Osteocyte (in vitro differentiated cells): Measurements from ENCODE around the gene OPN4. TPM values are rescaled to one million over a fixed set of nuclear protein-coding genes. Genes with fewer than 3 reads are reported as not detected.

Experiments
- DNase-seq: peaks from one replicate; pipeline ENCODE4 v3.0.0; 2021; ENCODE audit warnings: mixed read lengths; ENCODE audit not compliant: unreplicated experiment; ENCODE audit errors: extremely low spot score
- H3K27ac Mint-ChIP-seq: one replicate; pipeline ENCODE4 v1.8.0; 2021; ENCODE audit warnings: mild to moderate bottlenecking, mixed read lengths; ENCODE audit not compliant: unreplicated experiment
- H3K27me3 Mint-ChIP-seq: one replicate; pipeline ENCODE4 v1.8.0; 2021; ENCODE audit warnings: mixed read lengths; ENCODE audit not compliant: unreplicated experiment
- H3K36me3 Mint-ChIP-seq: one replicate; pipeline ENCODE4 v1.8.0; 2021; ENCODE audit warnings: mixed read lengths; ENCODE audit not compliant: unreplicated experiment
- H3K4me1 Mint-ChIP-seq: one replicate; pipeline ENCODE4 v1.8.0; 2021; ENCODE audit warnings: mixed read lengths; ENCODE audit not compliant: unreplicated experiment
- H3K4me3 Mint-ChIP-seq: one replicate; pipeline ENCODE4 v1.8.0; 2021; ENCODE audit warnings: mild to moderate bottlenecking, moderate library complexity, mixed read lengths; ENCODE audit not compliant: unreplicated experiment
- H3K9me3 Mint-ChIP-seq: one replicate; pipeline ENCODE4 v1.8.0; 2021; ENCODE audit warnings: mixed read lengths; ENCODE audit not compliant: unreplicated experiment
- total RNA-seq: library from RNA; stranded (reverse); gene quantifications from 2 replicates; pipeline ENCODE4 v1.2.1, GENCODE V29; 2021
- TF ChIP-seq, protein P1 (sequence below): fragments of 200-600 bp; sonication (generic); IDR thresholded peaks from 2 replicates; pipeline ENCODE4 v1.5.0; 2021; ENCODE audit warnings: antibody characterized with exemption, mild to moderate bottlenecking, moderate library complexity

OPN4 gene
- total RNA-seq, 1 donor from 2014 or later, result not detected

DNA sequence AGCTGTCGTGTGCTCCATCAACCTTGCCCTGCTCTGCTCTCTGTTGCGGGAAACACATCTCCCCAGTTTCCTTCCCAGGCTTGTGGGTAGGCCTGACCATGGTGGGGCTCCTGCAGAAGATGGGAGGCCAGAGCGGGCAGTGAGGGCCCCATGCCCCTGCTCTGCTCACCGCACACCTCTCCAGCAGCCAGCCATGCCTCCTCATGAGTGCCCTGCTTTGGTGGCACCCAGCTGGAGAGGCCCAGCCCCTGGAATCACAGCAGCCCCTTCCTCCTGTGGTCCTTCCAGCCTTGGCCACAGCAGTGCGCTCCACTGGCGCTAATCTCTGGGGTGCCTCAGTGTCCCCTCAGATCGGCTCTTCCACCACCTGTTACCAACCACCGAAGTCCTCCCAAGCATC is 4.2 kb upstream of the OPN4 start:
- DNase-seq, result no peak
- no peak overlapping the region for H3K27ac Mint-ChIP-seq
- no peak overlapping the region for H3K4me3 Mint-ChIP-seq
- peaks cover 39% of the 10 kb centered on the region for H3K4me1 Mint-ChIP-seq
- no peaks in the 10 kb centered on the region for H3K9me3 Mint-ChIP-seq
- no peaks in the 10 kb centered on the region for H3K36me3 Mint-ChIP-seq
- no peaks in the 10 kb centered on the region for H3K27me3 Mint-ChIP-seq
- TF ChIP-seq, protein P1, sequence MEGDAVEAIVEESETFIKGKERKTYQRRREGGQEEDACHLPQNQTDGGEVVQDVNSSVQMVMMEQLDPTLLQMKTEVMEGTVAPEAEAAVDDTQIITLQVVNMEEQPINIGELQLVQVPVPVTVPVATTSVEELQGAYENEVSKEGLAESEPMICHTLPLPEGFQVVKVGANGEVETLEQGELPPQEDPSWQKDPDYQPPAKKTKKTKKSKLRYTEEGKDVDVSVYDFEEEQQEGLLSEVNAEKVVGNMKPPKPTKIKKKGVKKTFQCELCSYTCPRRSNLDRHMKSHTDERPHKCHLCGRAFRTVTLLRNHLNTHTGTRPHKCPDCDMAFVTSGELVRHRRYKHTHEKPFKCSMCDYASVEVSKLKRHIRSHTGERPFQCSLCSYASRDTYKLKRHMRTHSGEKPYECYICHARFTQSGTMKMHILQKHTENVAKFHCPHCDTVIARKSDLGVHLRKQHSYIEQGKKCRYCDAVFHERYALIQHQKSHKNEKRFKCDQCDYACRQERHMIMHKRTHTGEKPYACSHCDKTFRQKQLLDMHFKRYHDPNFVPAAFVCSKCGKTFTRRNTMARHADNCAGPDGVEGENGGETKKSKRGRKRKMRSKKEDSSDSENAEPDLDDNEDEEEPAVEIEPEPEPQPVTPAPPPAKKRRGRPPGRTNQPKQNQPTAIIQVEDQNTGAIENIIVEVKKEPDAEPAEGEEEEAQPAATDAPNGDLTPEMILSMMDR, result no peak

DNA sequence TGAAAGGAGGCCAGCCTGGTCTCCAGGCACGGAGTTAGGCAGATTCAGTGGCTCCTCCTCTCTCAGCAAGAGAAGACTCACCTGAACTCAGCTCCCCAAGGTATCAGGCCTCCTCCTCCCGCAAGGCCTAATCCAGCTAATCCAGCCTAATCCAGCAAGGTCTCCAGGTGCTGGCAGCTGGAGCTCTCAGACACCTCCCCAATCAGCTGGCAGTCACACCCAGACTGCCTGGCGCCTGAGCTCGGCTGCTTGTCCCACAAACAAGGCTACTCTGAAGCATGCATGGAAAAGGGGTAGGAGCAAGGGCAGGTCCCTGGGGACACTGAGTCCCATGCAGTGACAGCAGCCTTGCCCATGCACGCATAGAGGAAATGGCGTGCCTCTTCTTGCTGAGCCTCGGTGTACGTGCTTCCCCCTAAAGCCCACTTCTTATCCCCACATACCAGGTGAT is 3.3 kb upstream of the OPN4 start:
- DNase-seq, result no peak
- Mint-ChIP-seq H3K9me3 (no peaks in the 10 kb centered on the region), H3K27ac (no peak overlapping the region), H3K4me1 (peaks cover 39% of the 10 kb centered on the region), H3K27me3 (no peaks in the 10 kb centered on the region), H3K4me3 (no peak overlapping the region), H3K36me3 (no peaks in the 10 kb centered on the region)
- TF ChIP-seq, protein P1, result no peak

DNA sequence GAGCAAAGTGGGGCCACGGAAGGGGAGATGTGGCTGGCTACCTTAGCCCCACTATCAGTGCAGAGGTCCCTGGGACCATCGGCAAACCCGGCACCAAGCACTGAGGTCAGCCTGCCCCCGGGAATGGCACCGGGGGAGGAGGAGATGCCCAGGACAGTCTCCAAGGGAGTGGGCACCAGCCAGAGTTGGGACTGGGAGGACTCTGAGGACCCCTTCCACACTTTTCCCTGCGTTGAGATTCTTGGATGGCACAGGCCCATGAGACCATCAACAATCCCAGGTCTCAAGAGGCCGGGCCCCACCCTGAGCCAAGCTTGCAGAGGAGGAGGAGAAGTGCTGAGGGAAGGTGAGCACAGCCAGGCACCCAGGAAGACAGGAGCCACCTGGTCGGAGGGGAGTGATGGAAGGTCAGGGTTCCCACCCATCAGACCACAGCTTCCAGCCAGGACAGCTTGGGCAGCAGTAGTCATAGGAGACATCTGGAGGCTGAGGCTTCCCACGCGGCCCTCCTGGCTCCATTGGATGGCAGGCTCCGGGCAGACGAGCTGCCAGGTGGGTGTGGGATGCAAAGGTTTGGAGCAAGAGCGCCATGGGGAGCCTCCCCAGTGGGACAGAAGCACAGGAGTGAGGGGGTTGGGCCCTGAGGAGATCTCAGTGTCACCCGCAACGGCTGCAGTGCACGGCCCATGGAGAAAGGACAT is 2.6 kb upstream of the OPN4 start:
- TF ChIP-seq, protein P1, result no peak
- H3K36me3 Mint-ChIP-seq, result no peaks in the 10 kb centered on the region
- no peaks in the 10 kb centered on the region for H3K27me3 Mint-ChIP-seq
- H3K9me3 Mint-ChIP-seq, result no peaks in the 10 kb centered on the region
- no peak overlapping the region for H3K27ac Mint-ChIP-seq
- H3K4me1 Mint-ChIP-seq, result peaks cover 38% of the 10 kb centered on the region
- no peak overlapping the region for H3K4me3 Mint-ChIP-seq
- DNase-seq, result no peak

DNA sequence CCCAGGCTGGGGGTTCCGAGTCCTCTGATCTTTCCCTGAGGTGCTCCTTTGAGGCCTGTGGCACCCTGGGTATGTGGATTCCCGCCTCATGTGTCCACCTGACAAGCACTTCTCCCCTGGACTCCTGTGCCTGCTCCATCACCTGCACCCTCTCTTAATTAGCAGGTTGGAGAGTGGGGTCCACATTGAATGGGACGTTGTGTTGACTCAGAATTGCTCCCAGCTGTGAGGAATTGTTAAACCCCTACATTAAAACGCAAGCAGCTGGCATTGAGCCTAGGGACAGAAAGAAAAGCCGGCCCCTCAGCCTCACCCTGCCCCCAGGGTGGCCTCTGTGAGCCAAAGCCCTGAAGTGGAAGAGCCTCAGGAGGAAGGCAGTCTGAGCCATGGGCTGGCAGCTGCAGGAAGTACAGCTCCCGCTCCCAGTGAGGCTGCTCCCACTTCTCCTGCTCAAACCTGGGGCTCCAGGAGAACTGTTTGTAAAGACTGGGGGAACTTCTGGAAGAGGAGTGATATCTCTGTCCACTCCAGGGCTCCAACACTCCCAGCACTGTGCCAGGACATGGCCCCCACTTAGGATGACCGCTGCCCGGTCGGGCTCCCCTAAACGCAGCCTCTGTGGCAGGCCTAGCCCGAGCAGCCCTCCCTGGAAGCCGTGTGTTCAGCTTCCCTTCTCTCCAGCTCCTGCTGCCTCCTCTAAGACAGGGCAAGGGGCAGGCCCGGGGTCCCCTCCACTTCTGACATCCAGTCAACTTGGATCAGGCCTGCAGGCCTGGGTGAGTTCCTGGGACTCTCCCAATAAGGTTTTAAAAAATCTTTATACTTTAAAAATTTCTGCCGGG is 1.8 kb upstream of the OPN4 start:
- Mint-ChIP-seq H3K4me3 (no peak overlapping the region), H3K9me3 (no peaks in the 10 kb centered on the region), H3K4me1 (peaks cover 36% of the 10 kb centered on the region), H3K27ac (no peak overlapping the region), H3K27me3 (peaks cover 4% of the 10 kb centered on the region), H3K36me3 (no peaks in the 10 kb centered on the region)
- no peak for DNase-seq
- TF ChIP-seq, protein P1, result no peak

DNA sequence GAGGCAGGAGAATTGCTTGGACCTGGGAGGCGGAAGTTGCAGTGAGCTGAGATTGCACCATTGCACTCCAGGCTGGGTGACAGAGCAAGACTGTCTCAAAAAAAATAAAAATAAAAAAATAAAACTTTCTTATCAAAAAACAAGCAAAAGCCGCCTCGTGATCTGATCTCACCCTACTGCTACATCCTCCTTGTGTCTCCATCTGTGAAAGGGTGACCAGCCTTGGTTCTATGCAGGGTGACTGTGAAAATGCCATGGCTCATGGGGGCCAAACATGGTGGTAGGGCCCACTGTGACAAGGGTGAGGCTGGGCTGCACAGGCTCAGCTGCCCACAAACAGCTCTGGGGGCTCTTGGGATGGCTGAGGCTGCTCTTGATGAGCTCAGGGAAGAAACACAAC is 968 bp upstream of the OPN4 start:
- H3K9me3 Mint-ChIP-seq, result no peaks in the 10 kb centered on the region
- H3K36me3 Mint-ChIP-seq, result no peaks in the 10 kb centered on the region
- H3K4me3 Mint-ChIP-seq, result no peak overlapping the region
- DNase-seq, result no peak
- no peak overlapping the region for H3K27ac Mint-ChIP-seq
- TF ChIP-seq, protein P1, result no peak
- H3K27me3 Mint-ChIP-seq, result peaks cover 4% of the 10 kb centered on the region
- H3K4me1 Mint-ChIP-seq, result peaks cover 28% of the 10 kb centered on the region
